ENCODE measurements around the gene LAMB4. TPM values are rescaled to one million over a fixed set of nuclear protein-coding genes. Genes with fewer than 3 reads are reported as not detected.

Gene LAMB4
- total and polyA plus RNA-seq, 7 donors: 0.04 to 2.0 (median 0.14) TPM; not detected in 4

GRCh38 chr7:108167460-108167859 lies 37.3 kb upstream of the LAMB4 start:
- no peak for DNase-seq

GRCh38 chr7:108166687-108167086 lies 36.5 kb upstream of the LAMB4 start:
- Histone ChIP-seq H3K4me1 (no peaks in the 10 kb centered on the region), H3K4me3 (no peak overlapping the region), H3K9me3 (no peaks in the 10 kb centered on the region), H3K27me3 (no peaks in the 10 kb centered on the region), H3K36me3 (no peaks in the 10 kb centered on the region), H3K27ac (no peak overlapping the region)
- TF ChIP-seq EP300 (IDR thresholded peaks at IDR 0.05): no peak
- no peak for TF ChIP-seq CTCF (IDR thresholded peaks at IDR 0.05)
- no peak for TF ChIP-seq POLR2AphosphoS5 (IDR thresholded peaks at IDR 0.05)
- no peak for TF ChIP-seq POLR2A (IDR thresholded peaks at IDR 0.05)
- intact Hi-C loops (cut with DNase I): no loop called here
- DNase-seq: no peak
- 84 to 91% methylated on average over 5 of the region's 5 CpGs for WGBS, 2 donors

More at GRCh38 chr7:108167460-108167859, 37.3 kb upstream of the LAMB4 start:
- Histone ChIP-seq H3K9me3 (no peaks in the 10 kb centered on the region), H3K4me3 (no peak overlapping the region), H3K4me1 (no peaks in the 10 kb centered on the region), H3K27me3 (no peaks in the 10 kb centered on the region), H3K36me3 (no peaks in the 10 kb centered on the region), H3K27ac (peak overlapping the region in 1 of 4 donors; percentile 5)
- WGBS, 2 donors: 17 to 56% methylated on average over 7 of the region's 7 CpGs
- TF ChIP-seq EP300 (IDR thresholded peaks at IDR 0.05): no peak
- TF ChIP-seq POLR2A (IDR thresholded peaks at IDR 0.05): no peak
- no peak for TF ChIP-seq POLR2AphosphoS5 (IDR thresholded peaks at IDR 0.05)
- TF ChIP-seq CTCF (IDR thresholded peaks at IDR 0.05): no peak
- intact Hi-C loops (cut with DNase I): no loop called here

- TF ChIP-seq EP300 (IDR thresholded peaks at IDR 0.05) (no peak), POLR2AphosphoS5 (IDR thresholded peaks at IDR 0.05) (no peak), CTCF (IDR thresholded peaks at IDR 0.05) (no peak), POLR2A (IDR thresholded peaks at IDR 0.05) (no peak)
- no peaks in the 10 kb centered on the region for H3K27me3 ChIP-seq
- H3K36me3 ChIP-seq: no peaks in the 10 kb centered on the region
- no peak overlapping the region for H3K27ac ChIP-seq
- WGBS, 2 donors: 93 to 98% methylated on average over 2 of the region's 2 CpGs
- no peak overlapping the region for H3K4me3 ChIP-seq
- DNase-seq: no peak
- intact Hi-C loops (cut with DNase I): no loop called here
- H3K9me3 ChIP-seq: no peaks in the 10 kb centered on the region
- no peaks in the 10 kb centered on the region for H3K4me1 ChIP-seq
Observed at GRCh38 chr7:108165723-108166122, 35.6 kb upstream of the LAMB4 start.

- no peak for DNase-seq
- WGBS, 2 donors: 73 to 74% methylated on average over 6 of the region's 6 CpGs
- TF ChIP-seq POLR2AphosphoS5 (IDR thresholded peaks at IDR 0.05): no peak
Observed at GRCh38 chr7:108164946-108165345, 34.8 kb upstream of the LAMB4 start.

GRCh38 chr7:108164342-108164741 lies 34.2 kb upstream of the LAMB4 start:
- Histone ChIP-seq H3K27me3 (no peaks in the 10 kb centered on the region), H3K36me3 (no peaks in the 10 kb centered on the region), H3K4me1 (no peaks in the 10 kb centered on the region), H3K4me3 (no peak overlapping the region), H3K9me3 (no peaks in the 10 kb centered on the region), H3K27ac (no peak overlapping the region)
- TF ChIP-seq EP300 (IDR thresholded peaks at IDR 0.05): no peak
- no peak for TF ChIP-seq POLR2A (IDR thresholded peaks at IDR 0.05)
- TF ChIP-seq POLR2AphosphoS5 (IDR thresholded peaks at IDR 0.05): no peak
- TF ChIP-seq CTCF (IDR thresholded peaks at IDR 0.05): no peak
- DNase-seq: no peak
- intact Hi-C loops (cut with DNase I): no loop called here
- WGBS, 2 donors: 72 to 79% methylated on average over 6 of the region's 6 CpGs

More at GRCh38 chr7:108164946-108165345, 34.8 kb upstream of the LAMB4 start:
- Histone ChIP-seq H3K4me1 (no peaks in the 10 kb centered on the region), H3K27me3 (no peaks in the 10 kb centered on the region), H3K4me3 (no peak overlapping the region), H3K36me3 (no peaks in the 10 kb centered on the region), H3K9me3 (no peaks in the 10 kb centered on the region), H3K27ac (no peak overlapping the region)
- intact Hi-C loops (cut with DNase I): no loop called here
